B cell (primary cell): ENCODE data around the gene MRPL1. TPM values are rescaled to one million over a fixed set of nuclear protein-coding genes. Genes with fewer than 3 reads are reported as not detected.

Source experiments
- ATAC-seq: fragments of 200-7000 bp; cut with Tn5 transposase; one replicate; pipeline ENCODE4 v1.10.0; 2021; ENCODE audit warnings: low read depth, mild to moderate bottlenecking, moderate number of reproducible peaks, moderate library complexity
- CTCF ChIA-PET: fragments of 350-600 bp; sonication (Branson Sonifier 250); formaldehyde crosslinking; loops from one replicate; lab custom pipeline; 2021; ENCODE audit warnings: antibody characterized with exemption, inconsistent platforms; lab: Charles Lee
- POLR2A ChIA-PET: fragments of 350-600 bp; sonication (Branson Sonifier 250); formaldehyde crosslinking; loops from one replicate; lab custom pipeline; 2021; ENCODE audit warnings: antibody characterized with exemption; lab: Charles Lee
- DNase-seq: peaks from one replicate; pipeline ENCODE4 v3.0.0; 2013
- H2AFZ ChIP-seq: 2 replicates; pipeline ENCODE4 v1.6.1; 2012; ENCODE audit warnings: mild to moderate bottlenecking, low read depth, low read length; ENCODE audit not compliant: insufficient read depth, poor library complexity, severe bottlenecking
- H3K27ac ChIP-seq, 2 donors: 1 replicate in 1 of 2; 2 replicates in 1 of 2; pipeline ENCODE4 v1.5.1; 2012 to 2013; ENCODE audit warnings: low read length in 2 of 2, mild to moderate bottlenecking in 2 of 2, moderate library complexity in 1 of 2
- H3K27me3 ChIP-seq, 4 experiments: fragments of 200-600 bp in 1 of 4; sonication (generic) in 1 of 4; replicated peaks in 1 of 4; 1 replicate in 2 of 4; 2 replicates in 2 of 4; pipeline versions ENCODE4 v1.6.1 to v1.7.0; 2013 to 2016; ENCODE audit warnings: low read length in 3 of 4, mild to moderate bottlenecking in 2 of 4, mixed read lengths in 1 of 4, moderate library complexity in 1 of 4; ENCODE audit not compliant: insufficient read depth in 4 of 4, control insufficient read depth in 3 of 4; ENCODE audit errors: control extremely low read depth in 1 of 4
- H3K36me3 ChIP-seq, 2 experiments: replicated peaks in 1 of 2; 1 replicate in 1 of 2; 2 replicates in 1 of 2; pipeline versions ENCODE4 v1.6.1 to v1.7.1; 2013; ENCODE audit warnings: low read length in 1 of 2; ENCODE audit not compliant: insufficient read depth in 2 of 2, control insufficient read depth in 1 of 2; ENCODE audit errors: control extremely low read depth in 1 of 2, extremely low read depth in 1 of 2
- H3K4me1 ChIP-seq, 2 donors: fragments of 200-600 bp in 1 of 2; sonication (generic) in 1 of 2; 1 replicate in 1 of 2; 2 replicates in 1 of 2; pipeline versions ENCODE4 v1.5.1 to v1.6.1; 2013 to 2017; ENCODE audit warnings: low read length in 2 of 2; ENCODE audit not compliant: control insufficient read depth in 2 of 2, insufficient read depth in 2 of 2
- H3K4me2 ChIP-seq: replicated peaks from 2 replicates; pipeline ENCODE3; 2012; ENCODE audit warnings: mild to moderate bottlenecking, low read depth, low read length; ENCODE audit not compliant: poor library complexity, severe bottlenecking
- H3K4me3 ChIP-seq, 5 experiments: fragments of 200-600 bp in 1 of 5; sonication (generic) in 1 of 5; 1 replicate in 3 of 5; 2 replicates in 2 of 5; pipeline versions ENCODE4 v1.5.1 to v1.7.0; 2011 to 2016; ENCODE audit warnings: low read length in 4 of 5, mild to moderate bottlenecking in 4 of 5, low read depth in 2 of 5, control low read depth in 1 of 5, moderate library complexity in 1 of 5; ENCODE audit not compliant: insufficient read depth in 1 of 5; ENCODE audit errors: control extremely low read depth in 1 of 5, extremely low read depth in 1 of 5
- H3K79me2 ChIP-seq: fragments of 200-600 bp; sonication (generic); one replicate; pipeline ENCODE4 v1.6.0; 2016; ENCODE audit warnings: low read length; ENCODE audit not compliant: control insufficient read depth, insufficient read depth
- H3K9ac ChIP-seq: fragments of 200-600 bp; sonication (generic); 2 replicates; pipeline ENCODE4 v1.6.1; 2017; ENCODE audit warnings: mild to moderate bottlenecking, low read length, moderate library complexity
- H3K9me3 ChIP-seq, 3 donors: one replicate each; pipeline versions ENCODE4 v1.6.1 to v1.7.1; 2013; ENCODE audit warnings: low read length in 2 of 3; ENCODE audit not compliant: control insufficient read depth in 2 of 3, insufficient read depth in 1 of 3; ENCODE audit errors: control extremely low read depth in 1 of 3
- H4K20me1 ChIP-seq: 2 replicates; pipeline ENCODE4 v1.6.0; 2012; ENCODE audit warnings: mild to moderate bottlenecking, low read length; ENCODE audit not compliant: insufficient read depth, control insufficient read depth, poor library complexity, severe bottlenecking
- H3K27ac Mint-ChIP-seq: one replicate; pipeline ENCODE4 v1.8.0; 2021; ENCODE audit warnings: mixed read lengths
- H3K27me3 Mint-ChIP-seq: one replicate; pipeline ENCODE4 v1.8.0; 2021; ENCODE audit warnings: mixed read lengths
- H3K4me1 Mint-ChIP-seq: one replicate; pipeline ENCODE4 v1.8.0; 2021; ENCODE audit warnings: mixed read lengths
- H3K4me3 Mint-ChIP-seq: one replicate; pipeline ENCODE4 v1.8.0; 2021; ENCODE audit warnings: mixed read lengths
- H3K9me3 Mint-ChIP-seq: one replicate; pipeline ENCODE4 v1.8.0; 2022; ENCODE audit warnings: mixed read lengths; ENCODE audit not compliant: insufficient read depth
- EZH2 ChIP-seq: IDR thresholded peaks from 2 replicates; pipeline ENCODE4 v1.6.1; 2012; ENCODE audit warnings: borderline replicate concordance, low read depth, mild to moderate bottlenecking, moderate library complexity, low read length; ENCODE audit not compliant: insufficient read depth, poor library complexity, severe bottlenecking
- WGBS: methylation state at CpG from one replicate; pipeline ENCODE4 v1.1.5; 2013; ENCODE audit warnings: missing lambda C conversion rate; ENCODE audit not compliant: insufficient coverage; 5-methylcytosine and 5-hydroxymethylcytosine counted together
- intact Hi-C: fragments of 100-400 bp; cut with micrococcal nuclease; formaldehyde crosslinking; loops from one replicate; pipeline ENCODE4 v1.10.0; 2022
- polyA plus RNA-seq: library from polyadenylated mRNA; depleted of rRNA; stranded (reverse); fragments of >200 nt; gene quantifications from 2 replicates; pipeline ENCODE4 v1.2.3, GENCODE V29; 2012
- total RNA-seq, 2 donors: library from RNA; stranded (reverse); fragments of 120-200 nt in 1 of 2; gene quantifications; 1 replicate in 1 of 2; 2 replicates in 1 of 2; pipeline versions ENCODE4 v1.2.3 to v1.2.4, GENCODE V29; 2013 to 2022
- TF ChIP-seq, protein P1 (sequence below): fragments of 200-600 bp; IDR thresholded peaks from one replicate; pipeline ENCODE4 v1.8.0; 2022; ENCODE audit warnings: antibody characterized with exemption, mild to moderate bottlenecking

MRPL1 gene
- total and polyA plus RNA-seq, 2 donors (not counting 1 experiment from before 2014, with no cell fraction given), result 22.3 to 23.3 TPM

DNA sequence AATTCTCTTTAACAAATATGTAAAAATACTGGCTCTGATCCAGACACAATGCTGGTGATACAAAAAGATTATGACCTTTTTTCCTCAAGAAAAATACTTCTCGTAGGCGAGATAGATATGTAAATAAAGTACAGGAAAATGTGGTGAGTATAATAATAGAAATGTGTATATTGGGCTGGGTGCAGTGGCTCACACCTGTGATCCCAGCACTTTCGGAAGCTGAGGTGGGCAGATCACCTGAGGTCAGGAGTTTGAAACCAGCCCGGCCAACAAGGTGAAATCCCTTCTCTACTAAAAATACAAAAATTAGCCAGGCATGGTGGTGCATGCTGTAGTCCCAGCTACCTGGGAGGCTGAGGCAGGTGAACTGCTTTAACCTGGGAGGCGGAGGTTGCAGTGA is 55.0 kb downstream of the MRPL1 start:
- Histone ChIP-seq H3K79me2 (no peaks in the 10 kb centered on the region), H3K4me2 (no peak overlapping the region), H4K20me1 (no peaks in the 10 kb centered on the region), H2AFZ (no peak overlapping the region), H3K36me3 (peaks cover 0 to 4% of the 10 kb centered on the region in 2 experiments), H3K4me1 (peaks cover 0 to 4% of the 10 kb centered on the region in 2 donors), H3K27me3 (no peaks in the 10 kb centered on the region), H3K9me3 (no peaks in the 10 kb centered on the region), H3K27ac (no peak overlapping the region), H3K4me3 (no peak overlapping the region), H3K9ac (no peak overlapping the region)
- TF ChIP-seq, protein P1, sequence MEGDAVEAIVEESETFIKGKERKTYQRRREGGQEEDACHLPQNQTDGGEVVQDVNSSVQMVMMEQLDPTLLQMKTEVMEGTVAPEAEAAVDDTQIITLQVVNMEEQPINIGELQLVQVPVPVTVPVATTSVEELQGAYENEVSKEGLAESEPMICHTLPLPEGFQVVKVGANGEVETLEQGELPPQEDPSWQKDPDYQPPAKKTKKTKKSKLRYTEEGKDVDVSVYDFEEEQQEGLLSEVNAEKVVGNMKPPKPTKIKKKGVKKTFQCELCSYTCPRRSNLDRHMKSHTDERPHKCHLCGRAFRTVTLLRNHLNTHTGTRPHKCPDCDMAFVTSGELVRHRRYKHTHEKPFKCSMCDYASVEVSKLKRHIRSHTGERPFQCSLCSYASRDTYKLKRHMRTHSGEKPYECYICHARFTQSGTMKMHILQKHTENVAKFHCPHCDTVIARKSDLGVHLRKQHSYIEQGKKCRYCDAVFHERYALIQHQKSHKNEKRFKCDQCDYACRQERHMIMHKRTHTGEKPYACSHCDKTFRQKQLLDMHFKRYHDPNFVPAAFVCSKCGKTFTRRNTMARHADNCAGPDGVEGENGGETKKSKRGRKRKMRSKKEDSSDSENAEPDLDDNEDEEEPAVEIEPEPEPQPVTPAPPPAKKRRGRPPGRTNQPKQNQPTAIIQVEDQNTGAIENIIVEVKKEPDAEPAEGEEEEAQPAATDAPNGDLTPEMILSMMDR, result no peak
- no peak for TF ChIP-seq EZH2
- CTCF ChIA-PET, result no interaction called here
- intact Hi-C loops, result no loop called here
- no peaks in the 10 kb centered on the region for H3K9me3 Mint-ChIP-seq
- peaks cover 17% of the 10 kb centered on the region for H3K4me1 Mint-ChIP-seq
- no peaks in the 10 kb centered on the region for H3K27me3 Mint-ChIP-seq
- POLR2A ChIA-PET, result no interaction called here
- whole genome bisulfite sequencing, result no CpG with 5 or more reads among the region's 5 CpGs
- H3K4me3 Mint-ChIP-seq, result no peak overlapping the region
- DNase-seq (no peak), ATAC-seq (no peak)
- H3K27ac Mint-ChIP-seq, result no peak overlapping the region

DNA sequence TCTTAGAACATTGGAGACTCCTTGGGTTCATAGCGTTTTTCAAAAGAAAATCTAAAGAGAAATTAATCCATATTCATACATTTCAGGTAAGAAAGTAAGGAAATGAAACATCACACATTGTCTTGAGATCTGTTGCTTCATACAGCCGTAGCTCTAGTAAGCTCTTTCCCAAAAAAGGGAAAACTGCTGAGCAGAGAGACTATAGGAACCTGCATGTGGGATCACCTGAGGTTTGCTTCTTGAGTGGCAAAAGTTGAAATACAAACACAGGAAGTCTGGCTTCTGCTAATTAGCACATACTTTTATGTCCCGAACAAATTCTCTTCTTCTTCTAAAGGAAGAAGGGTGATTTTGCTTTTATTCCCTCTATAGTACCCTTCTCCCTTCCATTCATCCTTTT is 57.7 kb downstream of the MRPL1 start:
- no peak overlapping the region for H2AFZ ChIP-seq
- peaks cover 16% of the 10 kb centered on the region for H3K4me1 Mint-ChIP-seq
- no peaks in the 10 kb centered on the region for H3K79me2 ChIP-seq
- H3K4me3 ChIP-seq, result no peak overlapping the region
- H3K27ac Mint-ChIP-seq, result no peak overlapping the region
- DNase-seq (no peak), ATAC-seq (no peak)
- no peaks in the 10 kb centered on the region for H3K27me3 ChIP-seq
- no peak overlapping the region for H3K4me3 Mint-ChIP-seq
- no peaks in the 10 kb centered on the region for H3K27me3 Mint-ChIP-seq
- H3K9me3 ChIP-seq, result peaks cover 0 to 3% (median 2%) of the 10 kb centered on the region in 3 donors
- H3K4me2 ChIP-seq, result no peak overlapping the region
- peaks cover 0 to 7% of the 10 kb centered on the region in 2 experiments for H3K36me3 ChIP-seq
- WGBS, result no CpG with 5 or more reads among the region's 3 CpGs
- H3K9me3 Mint-ChIP-seq, result no peaks in the 10 kb centered on the region
- H3K9ac ChIP-seq, result no peak overlapping the region
- ChIA-PET CTCF (no interaction called here), POLR2A (no interaction called here)
- H3K27ac ChIP-seq, result no peak overlapping the region
- intact Hi-C loops, result no loop called here
- no peaks in the 10 kb centered on the region for H4K20me1 ChIP-seq
- TF ChIP-seq, protein P1, result no peak
- TF ChIP-seq EZH2, result no peak
- peaks cover 0 to 4% of the 10 kb centered on the region in 2 donors for H3K4me1 ChIP-seq
